ENCODE results near the gene TAGAP. TPM values are rescaled to one million over a fixed set of nuclear protein-coding genes. Genes with fewer than 3 reads are reported as not detected.
"Not testable (repeated sequence)": the region's sequence is repeated elsewhere in the genome, so short reads cannot be mapped to it uniquely, and the experiment has no call there.

The TAGAP gene
- total RNA-seq, 1 donor from 2014 or later, result 0.05 TPM

DNA sequence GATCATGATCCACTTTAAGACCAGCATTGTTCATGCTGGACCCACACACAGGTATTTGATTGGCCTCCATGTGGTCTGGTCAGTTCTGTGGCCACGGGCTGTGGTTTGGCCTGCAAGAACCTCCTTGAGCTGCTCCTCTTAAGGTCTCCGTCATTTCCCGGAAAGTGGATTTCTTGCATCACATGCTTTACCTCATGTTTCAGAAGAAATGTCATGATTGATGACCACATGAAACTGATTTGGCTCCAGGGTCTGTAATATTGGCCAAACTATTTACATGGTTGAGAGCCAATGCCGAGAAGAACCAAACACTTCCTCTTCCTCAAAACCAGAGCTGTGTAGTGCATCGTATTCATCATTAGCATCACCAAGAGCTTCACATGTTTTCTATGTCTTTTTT is 31.6 kb downstream of the TAGAP start:
- peak; percentile 56 for DNase-seq (ENCODE audit: low read depth)

GRCh38 chr6:159012201-159012600 is 32.6 kb downstream of the TAGAP start:
- DNase-seq (ENCODE audit: low read depth), result no peak

DNA sequence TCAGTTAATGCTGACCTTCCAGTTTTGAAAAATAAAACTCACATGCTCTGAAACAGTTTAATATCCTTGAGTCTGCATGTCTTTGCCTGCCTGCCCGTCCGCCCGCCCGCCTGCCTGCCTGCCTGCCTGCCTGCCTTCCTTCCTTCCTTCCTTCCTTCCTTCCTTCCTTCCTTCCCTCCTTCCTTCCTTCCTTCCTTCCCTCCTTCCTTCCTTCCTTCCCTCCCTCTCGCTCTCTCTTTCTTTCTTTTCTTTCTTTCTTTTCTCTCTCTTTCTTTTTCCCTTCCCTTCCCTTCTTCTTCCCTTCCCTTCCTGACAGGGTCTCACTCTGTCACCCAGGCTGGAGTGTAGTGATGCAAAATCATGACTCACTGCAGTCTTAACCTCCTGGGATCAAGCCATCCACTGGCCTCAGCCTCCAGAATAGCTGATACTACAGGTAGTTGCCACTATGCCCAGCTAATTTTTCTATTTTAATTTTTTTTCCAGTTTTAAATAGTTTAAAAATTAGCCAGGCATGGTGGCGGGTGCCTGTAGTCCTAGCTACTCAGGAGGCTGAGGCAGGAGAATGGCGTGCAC is 34.7 kb downstream of the TAGAP start:
- not testable (repeated sequence) for DNase-seq (ENCODE audit: low read depth)

- peak; percentile 33 for DNase-seq (ENCODE audit: low read depth)
These were observed 36.0 kb downstream of the TAGAP start for GRCh38 chr6:159008656-159009288.

DNA sequence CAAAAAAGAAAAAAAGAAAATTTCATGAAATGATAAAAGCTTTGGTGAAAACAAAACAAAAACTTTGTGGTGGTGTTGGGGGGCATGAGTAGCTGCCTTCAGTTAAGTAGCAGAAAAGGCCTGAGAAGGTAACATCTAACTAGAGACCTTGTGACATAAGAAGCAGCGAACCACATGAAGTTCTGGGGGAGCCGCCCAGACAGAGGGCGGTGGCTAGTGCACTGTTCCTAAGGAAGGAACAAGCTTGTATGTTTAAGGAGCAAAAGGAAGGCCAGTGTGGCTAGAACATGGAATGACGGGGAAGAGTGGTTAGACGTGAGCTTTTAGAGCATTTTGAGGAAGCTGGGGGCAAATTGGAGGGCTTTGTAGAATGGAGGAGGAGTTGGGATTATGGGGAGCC is 37.3 kb downstream of the TAGAP start:
- no peak for DNase-seq (ENCODE audit: low read depth)

DNA sequence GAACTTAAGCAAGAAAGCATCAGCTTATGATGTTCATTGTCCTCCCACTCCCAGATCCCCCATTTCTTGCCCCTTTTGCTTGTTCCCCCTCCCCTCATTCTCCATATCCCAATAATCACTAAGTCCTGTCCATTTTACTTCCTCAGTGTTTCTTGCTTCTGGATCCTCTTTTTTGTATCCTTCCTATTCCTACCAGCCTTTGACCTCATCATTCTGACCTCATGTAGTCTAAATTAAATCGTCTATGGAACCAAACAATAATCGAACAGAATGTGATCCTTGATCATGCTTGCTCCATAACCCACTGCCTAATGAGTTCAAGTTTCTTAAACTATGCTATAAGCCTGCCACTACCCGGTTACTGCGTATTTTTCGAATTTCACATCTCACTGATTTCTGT is 39.4 kb downstream of the TAGAP start:
- no peak for DNase-seq (ENCODE audit: low read depth)

GRCh38 chr6:159004592-159004991 is 40.2 kb downstream of the TAGAP start:
- no peak for DNase-seq (ENCODE audit: low read depth)

- no peak for DNase-seq (ENCODE audit: low read depth)
These were observed 42.2 kb downstream of the TAGAP start for GRCh38 chr6:159002432-159003155.

DNA sequence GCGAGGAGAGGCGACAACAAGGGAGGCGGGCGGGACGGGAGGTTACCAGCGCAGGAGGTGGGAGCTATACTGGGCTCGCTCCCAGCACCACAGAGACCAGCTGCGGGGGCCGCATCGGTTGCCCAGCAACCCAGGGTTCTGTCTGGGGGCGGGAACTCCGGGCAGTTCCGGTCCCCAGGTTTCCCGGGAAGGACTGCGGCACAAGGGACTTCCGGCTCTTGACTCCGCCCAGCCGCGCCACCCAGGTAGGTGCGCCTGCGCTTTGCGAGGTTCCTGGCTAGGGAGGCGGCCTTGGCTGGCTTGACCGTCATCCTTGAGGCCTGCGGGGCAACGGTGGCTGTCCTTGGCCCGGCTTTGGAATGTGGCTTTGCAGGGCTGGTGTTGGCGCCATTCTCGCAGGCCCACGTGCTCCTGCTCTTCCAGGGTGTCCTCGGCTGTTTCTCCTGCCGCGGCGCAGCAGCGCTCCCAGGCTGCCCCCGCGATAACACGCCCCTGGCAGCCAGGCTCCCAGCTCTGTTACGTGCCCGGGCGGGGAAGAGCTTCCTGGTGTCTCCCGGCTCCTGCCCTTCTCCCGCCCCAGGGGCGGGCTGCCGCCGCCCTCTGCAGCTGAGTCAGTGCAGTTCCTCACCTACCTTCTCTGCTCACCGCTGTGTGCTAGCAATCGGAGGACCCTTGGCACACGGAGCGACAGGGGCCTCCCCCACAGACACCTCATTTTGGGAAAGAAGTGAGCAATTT is 45.0 kb downstream of the TAGAP start, which contains the start of gene RSPH3:
RSPH3 (minus strand) TSS at position 537 of the 738 bp plus-strand sequence. CDS start 652 bp downstream, outside the sequence.
- DNase-seq (ENCODE audit: low read depth), result peak; percentile 98

DNA sequence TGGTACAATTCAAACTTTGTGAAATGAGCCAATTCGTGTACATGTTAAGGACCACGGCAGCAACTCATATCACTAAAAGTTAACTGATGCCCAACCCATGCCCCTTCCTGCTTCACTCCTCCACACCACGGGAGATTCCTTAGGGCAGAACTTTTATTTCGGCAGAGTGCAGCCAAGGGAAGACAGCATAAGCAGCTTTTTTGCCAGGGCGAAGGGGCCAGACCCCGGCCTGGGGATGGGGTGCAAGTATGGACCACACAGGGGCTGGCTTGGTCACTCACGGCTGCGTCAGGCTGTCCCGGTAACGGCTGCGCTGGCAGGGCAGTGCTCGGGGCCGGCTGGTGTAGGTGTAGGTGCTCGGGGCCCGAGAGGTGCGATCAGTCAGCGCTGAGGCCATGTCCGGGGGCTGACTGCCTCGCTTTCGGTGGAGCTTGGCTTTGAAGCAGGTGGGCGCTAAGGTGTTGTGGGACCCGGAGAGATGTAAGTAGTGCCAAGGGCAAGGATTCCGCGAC is 45.6 kb downstream of the TAGAP start:
- peak; percentile 17 for DNase-seq (ENCODE audit: low read depth)

GRCh38 chr6:158996856-158997255 is 47.9 kb downstream of the TAGAP start:
- DNase-seq (ENCODE audit: low read depth), result no peak

- DNase-seq (ENCODE audit: low read depth), result no peak
These were observed 51.2 kb downstream of the TAGAP start for GRCh38 chr6:158993639-158994038.

DNA sequence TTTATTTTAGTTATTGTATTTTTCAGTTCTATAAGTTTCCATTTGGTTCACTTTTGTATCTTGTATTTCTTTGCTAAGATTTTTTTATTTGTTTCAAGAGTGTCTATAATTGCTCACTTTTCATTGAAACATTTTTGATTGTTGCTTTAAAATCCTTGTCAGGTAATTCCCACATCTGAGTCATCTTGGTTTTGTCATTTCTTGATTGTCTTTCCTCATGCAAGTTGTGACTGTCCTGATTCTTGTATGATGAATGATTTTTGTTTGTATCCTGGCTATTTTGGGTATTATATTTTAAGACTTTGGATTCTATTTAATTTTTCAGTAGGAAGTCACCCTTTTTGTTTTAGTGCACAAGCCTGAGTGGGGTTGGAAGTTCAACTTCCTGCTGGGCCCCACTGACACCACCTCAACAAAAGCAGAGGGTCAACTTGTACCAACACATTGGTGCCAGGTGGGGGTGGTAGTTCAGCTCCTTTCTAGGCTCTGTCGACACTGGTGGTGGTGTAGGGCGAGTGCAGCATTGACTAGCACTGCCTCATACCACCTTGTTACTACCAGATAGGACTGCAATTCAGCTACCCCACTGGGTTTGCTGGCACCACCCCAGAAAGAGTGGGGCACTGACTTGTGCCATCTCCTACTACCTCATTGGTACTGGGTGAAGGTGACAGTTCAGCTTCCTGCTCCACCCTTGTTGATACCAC is 53.6 kb downstream of the TAGAP start:
- DNase-seq (ENCODE audit: low read depth), result no peak

GRCh38 chr6:158989711-158990110 is 55.1 kb downstream of the TAGAP start:
- not testable (repeated sequence) for DNase-seq (ENCODE audit: low read depth)

DNA sequence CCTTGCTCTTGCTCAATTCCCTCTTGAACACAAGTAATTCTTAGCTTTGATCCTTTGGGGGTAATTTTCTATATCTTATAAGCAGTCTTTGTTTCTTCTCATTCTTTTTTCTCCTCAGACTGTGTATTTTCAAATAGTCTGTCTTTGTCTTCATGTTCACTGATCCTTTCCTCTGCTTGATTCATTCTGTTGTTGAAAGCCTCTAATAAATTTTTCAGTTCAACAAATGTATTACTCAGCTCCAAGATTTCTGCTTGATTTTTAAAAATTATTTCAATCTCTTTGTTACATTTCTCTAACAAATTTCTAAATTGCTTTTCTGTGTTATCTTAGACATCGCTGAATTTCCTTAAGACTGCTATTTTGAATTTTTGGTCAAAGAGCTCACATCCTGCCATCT is 56.3 kb downstream of the TAGAP start:
- no peak for DNase-seq (ENCODE audit: low read depth)

- no peak for DNase-seq (ENCODE audit: low read depth)
These were observed 57.1 kb downstream of the TAGAP start for GRCh38 chr6:158987657-158988056.

Other genes starting within 250 kb of the TAGAP start
- 41.2 and 71.0 TPM in 2 replicates for gene EZR, start 225.6 kb downstream of the TAGAP start, total RNA-seq
- 6.6 and 8.8 TPM in 2 replicates for gene RSPH3, start 44.8 kb downstream of the TAGAP start, total RNA-seq
- gene FNDC1, start 124.4 kb upstream of the TAGAP start, total RNA-seq, result 0.16 TPM in 1 of 2 replicates, not detected in the other